K562 (cell line): ENCODE measurements around the gene FITM2.

ENCODE experiments used
- CEBPZ ChIP-seq: fragments of 150-350 bp; IDR thresholded peaks from 2 replicates; pipeline ENCODE4 v1.6.1; 2014; ENCODE audit warnings: low read depth, mild to moderate bottlenecking, low read length, borderline replicate concordance
- CTCF ChIP-seq, 3 experiments: IDR thresholded peaks in 2 of 3; conservative IDR thresholded peaks in 1 of 3; 2 replicates each; pipeline ENCODE4 v1.5.1; 2011 to 2012; ENCODE audit warnings: low read length in 3 of 3, mild to moderate bottlenecking in 3 of 3, control low read depth in 2 of 3, improper control_type of control experiment in 1 of 3, inconsistent platforms in 1 of 3, low read depth in 1 of 3, mixed read lengths in 1 of 3, moderate library complexity in 1 of 3; ENCODE audit not compliant: insufficient read depth in 2 of 3
- HDAC2 ChIP-seq: fragments of 450-650 bp; IDR thresholded peaks from 2 replicates; pipeline ENCODE4 v1.6.1; 2016; ENCODE audit warnings: mild to moderate bottlenecking
- MAFG ChIP-seq: fragments of 450-650 bp; conservative IDR thresholded peaks from 2 replicates; pipeline ENCODE4 v1.6.1; 2016; ENCODE audit warnings: missing genetic modification characterization, missing compliant biosample characterization
- POLR2AphosphoS5 ChIP-seq: IDR thresholded peaks from 2 replicates; pipeline ENCODE4 v1.6.1; 2011; ENCODE audit warnings: mild to moderate bottlenecking, low read depth, low read length, moderate library complexity; ENCODE audit not compliant: control insufficient read depth, insufficient read depth
- TAF9B ChIP-seq: fragments of 450-650 bp; IDR thresholded peaks from 2 replicates; pipeline ENCODE4 v1.6.1; 2018; ENCODE audit warnings: mild to moderate bottlenecking; ENCODE audit not compliant: partially characterized antibody
- TSC22D4 ChIP-seq: fragments of 450-650 bp; IDR thresholded peaks from 2 replicates; pipeline ENCODE4 v1.6.1; 2016; ENCODE audit warnings: missing genetic modification characterization, missing biosample characterization, control low read depth
- XRCC4 ChIP-seq: IDR thresholded peaks from one replicate; pipeline ENCODE4 v1.6.1; 2011; ENCODE audit not compliant: insufficient read depth, insufficient read length; ENCODE audit errors: extremely low read depth
- ZNF395 ChIP-seq: fragments of 200-800 bp; sonication (Bioruptor generic); IDR thresholded peaks from 2 replicates; pipeline ENCODE4 v1.6.1; 2017; ENCODE audit warnings: missing genetic modification characterization, missing compliant biosample characterization
- ZNF512 ChIP-seq: IDR thresholded peaks from 2 replicates; pipeline ENCODE4 v1.6.1; 2016; ENCODE audit warnings: missing genetic modification characterization, missing compliant biosample characterization

- TF ChIP-seq POLR2AphosphoS5 = no peak
- no peak for TF ChIP-seq ZNF512
- TF ChIP-seq HDAC2 = no peak
- TF ChIP-seq TSC22D4 (tag) = no peak
- no peak for TF ChIP-seq CEBPZ
- no peak for TF ChIP-seq ZNF395 (CRISPR knock-in tag)
- TF ChIP-seq XRCC4 = no peak
- TF ChIP-seq CTCF (IDR thresholded peaks at IDR 0.05 in 2 of 3, conservative IDR thresholded peaks at IDR 0.05 in 1 of 3; ENCODE audit: insufficient read depth in 2 of 3, low read depth in 1 of 3, low read length in 3 of 3) = no peak
- TF ChIP-seq TAF9B = no peak
- no peak for TF ChIP-seq MAFG (tag)
Measured at GRCh38 chr20:44328428-44328827, 17.4 kb upstream of the FITM2 start.
